K562 (cell line): Measurements from ENCODE around the gene CYP2A6. TPM values are rescaled to one million over a fixed set of nuclear protein-coding genes. Genes with fewer than 3 reads are reported as not detected.
"Not testable (repeated sequence)": the region's sequence is repeated elsewhere in the genome, so short reads cannot be mapped to it uniquely, and the experiment has no call there.

Experiments used
- ATAC-seq: fragments of 200-7000 bp; cut with Tn5 transposase; 3 replicates; pipeline ENCODE4 v1.9.1; 2020; ENCODE audit warnings: moderate library complexity
- BruUV-seq: library from RNA; stranded (reverse); fragments of 400-500 nt; replicated peaks from 2 replicates; lab custom pipeline; 2021; lab: Mats Ljungman, UMichigan
- CTCF ChIA-PET: fragments of 300-600 bp; formaldehyde crosslinking; extraction: SDS; loops from one replicate; lab custom pipeline; 2021; ENCODE audit warnings: low intra/inter-chr PET ratio; lab: Yijun Ruan, JAX
- POLR2A ChIA-PET: fragments of 300-600, 350-650 bp; sonication (Branson Sonifier 250); formaldehyde crosslinking; extraction: SDS; loops from one replicate; lab custom pipeline; 2021; ENCODE audit warnings: antibody characterized with exemption, inconsistent platforms; lab: Yijun Ruan, JAX
- DNase-seq, 4 experiments: peaks; one replicate each; pipeline versions ENCODE4 v3.0.0 to v3.0.0-alpha.2; 2011 to 2018; ENCODE audit warnings: low spot score in 3 of 4, mixed read lengths in 3 of 4; ENCODE audit errors: extremely low read depth in 1 of 4
- FAIRE-seq: peaks from 2 replicates; lab custom pipeline; 2011; peaks lifted over from hg19 to GRCh38; lab: Jason Lieb, UNC
- H2AFZ ChIP-seq: 2 replicates; pipeline ENCODE4 v1.6.0; 2011; ENCODE audit warnings: low read depth, low read length, control low read depth, inconsistent platforms
- H3K27ac ChIP-seq: fragments of 200-600 bp; 3 replicates; pipeline ENCODE4 v1.8.0; 2011; ENCODE audit warnings: low read depth, mild to moderate bottlenecking, control low read depth, inconsistent platforms, low read length, moderate library complexity, mixed read lengths; ENCODE audit errors: extremely low read depth
- H3K27me3 ChIP-seq, 2 experiments: fragments of 300-600 bp in 1 of 2; 2 replicates in 1 of 2; 3 replicates in 1 of 2; pipeline versions ENCODE4 v1.6.0 to v1.8.0; 2011; ENCODE audit warnings: inconsistent platforms in 2 of 2, low read length in 2 of 2, mild to moderate bottlenecking in 1 of 2, mixed read lengths in 1 of 2, moderate library complexity in 1 of 2; ENCODE audit not compliant: control insufficient read depth in 2 of 2, insufficient read depth in 2 of 2
- H3K36me3 ChIP-seq: fragments of 300-600 bp; 3 replicates; pipeline ENCODE4 v1.8.0; 2011; ENCODE audit warnings: mild to moderate bottlenecking, low read length, inconsistent platforms; ENCODE audit not compliant: control insufficient read depth, insufficient read depth
- H3K4me1 ChIP-seq, 2 experiments: fragments of 200-600 bp in 1 of 2; replicated peaks in 1 of 2; 2 replicates in 1 of 2; 3 replicates in 1 of 2; pipeline versions ENCODE4 v1.5.1 to v1.8.0; 2011; ENCODE audit warnings: inconsistent platforms in 2 of 2, low read length in 2 of 2, mild to moderate bottlenecking in 1 of 2, mixed read lengths in 1 of 2, moderate library complexity in 1 of 2; ENCODE audit not compliant: control insufficient read depth in 2 of 2, insufficient read depth in 2 of 2
- H3K4me2 ChIP-seq: 2 replicates; pipeline ENCODE4 v1.6.1; 2011; ENCODE audit warnings: low read length, control low read depth, inconsistent platforms, mixed read lengths; ENCODE audit not compliant: insufficient read depth
- H3K4me3 ChIP-seq: fragments of 200-600 bp; sonication (generic), shearing (Covaris generic); 2 replicates; pipeline ENCODE4 v1.5.1; 2016; ENCODE audit warnings: control low read depth, inconsistent platforms
- H3K79me2 ChIP-seq: fragments of 200-600 bp; 3 replicates; pipeline ENCODE4 v1.8.0; 2011; ENCODE audit warnings: low read length, inconsistent platforms; ENCODE audit not compliant: control insufficient read depth, insufficient read depth
- H3K9ac ChIP-seq, 2 experiments: 2 replicates each; pipeline versions ENCODE4 v1.6.0 to v1.6.1; 2011; ENCODE audit warnings: low read depth in 2 of 2, low read length in 2 of 2, control low read depth in 1 of 2, inconsistent platforms in 1 of 2, mild to moderate bottlenecking in 1 of 2, mixed read lengths in 1 of 2; ENCODE audit not compliant: insufficient read depth in 1 of 2
- H3K9me1 ChIP-seq: one replicate; pipeline ENCODE4 v1.6.0; 2011; ENCODE audit warnings: inconsistent platforms, mild to moderate bottlenecking, low read length, moderate library complexity; ENCODE audit not compliant: control insufficient read depth, insufficient read depth
- H3K9me3 ChIP-seq: replicated peaks from 2 replicates; pipeline ENCODE4 v1.5.1; 2011; ENCODE audit warnings: low read depth, low read length, inconsistent platforms; ENCODE audit not compliant: control insufficient read depth, insufficient read depth
- H4K20me1 ChIP-seq: replicated peaks from 2 replicates; pipeline ENCODE4 v1.6.1; 2011; ENCODE audit warnings: low read length, inconsistent platforms, mixed read lengths; ENCODE audit not compliant: control insufficient read depth, insufficient read depth
- CXXC5 ChIP-seq: fragments of 250-450 bp; sonication (Bioruptor Pico); IDR thresholded peaks from 2 replicates; pipeline ENCODE4 v1.8.0; 2022; ENCODE audit warnings: inconsistent platforms, mild to moderate bottlenecking, moderate library complexity
- SMAD4 ChIP-seq: fragments of 250-450 bp; sonication (Bioruptor Pico); conservative IDR thresholded peaks from 2 replicates; pipeline ENCODE4 v1.8.0; 2021; ENCODE audit warnings: inconsistent platforms, mild to moderate bottlenecking, moderate library complexity
- SPI1 ChIP-seq: IDR thresholded peaks from 2 replicates; pipeline ENCODE4 v1.6.1; 2011; ENCODE audit warnings: low read depth, low read length, control low read depth, borderline replicate concordance
- USF1 ChIP-seq: sonication (generic); formaldehyde crosslinking; IDR thresholded peaks from 2 replicates; pipeline ENCODE4 v1.9.0; 2022; ENCODE audit warnings: mild to moderate bottlenecking, missing genetic modification reagents
- ZNF592 ChIP-seq: fragments of 450-650 bp; IDR thresholded peaks from 2 replicates; pipeline ENCODE4 v1.6.1; 2017; ENCODE audit warnings: antibody characterized with exemption, mild to moderate bottlenecking
- WGBS: fragments of 100-300 bp; shearing (Covaris generic); methylation state at CpG from one replicate; pipeline ENCODE4 v1.1.6; 2016; ENCODE audit warnings: low coverage, mixed read lengths; ENCODE audit not compliant: insufficient coverage; ENCODE audit errors: missing lambda C conversion rate; 5-methylcytosine and 5-hydroxymethylcytosine counted together
- in situ Hi-C: fragments of 300-500 bp; cut with MboI; formaldehyde crosslinking; loops from 4 replicates; pipeline ENCODE4 v1.15.0; 2018; ENCODE audit warnings: inconsistent platforms, mixed read lengths
- intact Hi-C: fragments of 100-400 bp; cut with micrococcal nuclease; formaldehyde crosslinking; loops from 2 replicates; pipeline ENCODE4 v1.14.2; 2022
- polyA plus RNA-seq, 8 experiments: library from polyadenylated mRNA; depleted of rRNA in 4 of 8; stranded (reverse) in 5 of 8; unstranded in 3 of 8; fragments of >200 nt; fragmentation: Nextera tagmentation in 2 of 8; fragmentation: Illumina TruSeq in 1 of 8; extraction: Ambion mirVana in 2 of 8; extraction: Trizol in 1 of 8; gene quantifications; 2 replicates each; pipeline versions ENCODE4 v1.2.1 to v1.2.3, GENCODE V29; 2011 to 2014; ENCODE audit warnings: inconsistent platforms in 1 of 8, missing spikeins in 1 of 8
- total RNA-seq, 7 experiments: library from RNA; depleted of rRNA in 6 of 7; stranded (reverse); fragments of >200 nt in 6 of 7; fragmentation: Illumina TruSeq in 2 of 7; extraction: Trizol in 2 of 7; gene quantifications; 2 replicates each; pipeline versions ENCODE4 v1.2.1 to v1.2.3, GENCODE V29; 2011 to 2021; ENCODE audit warnings: low replicate concordance in 1 of 7

Gene CYP2A6
- total and polyA plus RNA-seq, 9 of the 15 experiments (the other 6 are each of a cell fraction or from before 2014, with no cell fraction given), result 0.31 TPM; not detected in 8

- H3K27ac ChIP-seq, POLR2A ChIA-PET, H3K9me3 ChIP-seq, FAIRE-seq, H3K4me2 ChIP-seq, intact Hi-C loops, H3K4me3 ChIP-seq, H3K79me2 ChIP-seq, CTCF ChIA-PET, H3K9me1 ChIP-seq, in situ Hi-C loops, BruUV-seq, H3K27me3 ChIP-seq, H4K20me1 ChIP-seq, DNase-seq, H3K36me3 ChIP-seq, ATAC-seq: not testable (repeated sequence)
- Histone ChIP-seq H3K9ac (peak overlapping the region in 1 of 2 experiments; percentile 28; a peak in 1 of 4 replicates), H2AFZ (peak overlapping the region; percentile 62), H3K4me1 (peaks cover 4 to 14% of the 10 kb centered on the region in 2 experiments)
- peak; percentile 13; the same call in 1 of the 2 replicates for TF ChIP-seq ZNF592
- 0 out of 2 replicates have a peak, but pooled peaks have one; percentile 18 for TF ChIP-seq USF1 (CRISPR knock-in tag)
- TF ChIP-seq CXXC5 (CRISPR knock-in tag), result peak; percentile 37; the same call in 1 of the 2 replicates
- TF ChIP-seq SPI1, result peak; percentile 61; the same call in 1 of the 2 replicates
- TF ChIP-seq SMAD4, result 0 out of 2 replicates have a peak, but pooled peaks have one; percentile 13
- WGBS, result 56% methylated on average over 11 of the region's 12 CpGs
Measured at GRCh38 chr19:40899964-40900363, 49.7 kb upstream of the CYP2A6 start.
